Hindlimb muscle (tissue), 1 donor: ENCODE data around the gene PODNL1. TPM values are rescaled to one million over a fixed set of nuclear protein-coding genes. Genes with fewer than 3 reads are reported as not detected.
"Not testable (repeated sequence)": the region's sequence is repeated elsewhere in the genome, so short reads cannot be mapped to it uniquely, and the experiment has no call there.

Source experiments
- DNase-seq: peaks from one replicate; pipeline ENCODE4 v3.0.0-alpha.2; 2013
- polyA plus RNA-seq: library from polyadenylated mRNA; unstranded; fragments of 120-200 nt; gene quantifications from one replicate; pipeline ENCODE4 v1.2.1, GENCODE V29; 2013; ENCODE audit not compliant: insufficient read length

Gene PODNL1
- polyA plus RNA-seq, 1 donor = 0.57 TPM

DNA sequence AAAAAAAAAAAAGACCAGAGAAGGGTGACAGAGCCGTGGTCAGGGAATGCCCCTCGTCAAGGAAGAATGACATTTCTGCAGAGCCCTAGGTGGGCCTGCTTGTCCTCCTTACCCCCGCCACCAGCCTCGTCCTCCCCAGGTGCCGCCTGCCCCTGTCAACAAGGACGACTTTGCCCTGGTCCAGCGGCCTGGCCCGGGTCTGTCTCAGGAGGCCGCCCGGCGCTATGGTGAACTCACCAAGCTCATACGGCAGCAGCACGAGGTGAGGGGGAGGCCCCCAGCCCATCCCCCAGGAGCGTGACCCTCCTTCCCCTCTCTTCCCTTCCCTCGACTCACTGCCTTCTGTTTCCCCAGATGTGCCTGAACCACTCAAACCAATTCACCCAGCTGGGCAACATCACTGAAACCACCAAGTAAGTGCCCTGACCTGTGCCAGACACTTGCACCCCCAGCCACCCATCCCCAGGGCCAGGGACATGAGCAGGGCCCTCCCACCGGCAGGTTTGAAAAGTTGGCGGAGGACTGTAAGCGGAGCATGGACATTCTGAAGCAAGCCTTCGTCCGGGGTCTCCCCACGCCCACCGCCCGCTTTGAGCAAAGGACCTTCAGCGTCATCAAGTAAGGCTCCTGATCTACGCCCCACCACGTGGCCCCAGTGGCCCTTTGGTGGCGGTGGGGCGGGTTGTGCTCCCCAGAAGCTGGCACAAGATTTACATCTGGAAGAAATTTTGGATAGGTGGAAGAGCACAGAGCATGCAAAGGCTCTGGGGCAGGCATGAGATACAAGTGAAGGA, 14.8 kb downstream of the PODNL1 start:
- no peak for DNase-seq

GRCh38 chr19:13922118-13922517, 16.1 kb downstream of the PODNL1 start:
- DNase-seq = not testable (repeated sequence)

- no peak for DNase-seq
Measured at GRCh38 chr19:13920940-13921747, 17.1 kb downstream of the PODNL1 start.

DNA sequence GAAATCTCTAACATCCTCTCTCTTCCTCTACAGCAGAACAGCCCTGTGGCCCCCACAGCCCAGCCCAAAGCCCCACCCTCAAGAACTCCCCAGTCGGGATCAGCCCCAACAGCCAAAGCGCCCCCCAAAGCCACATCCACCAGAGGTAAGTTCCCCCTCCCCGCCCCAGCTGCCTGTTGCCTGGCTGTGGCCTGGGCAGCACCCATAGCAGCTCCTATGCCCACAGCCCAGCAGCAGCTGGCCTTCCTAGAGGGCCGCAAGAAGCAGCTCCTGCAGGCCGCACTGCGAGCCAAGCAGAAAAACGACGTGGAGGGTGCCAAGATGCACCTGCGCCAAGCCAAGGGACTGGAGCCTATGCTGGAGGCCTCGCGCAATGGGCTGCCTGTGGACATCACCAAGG, 17.7 kb downstream of the PODNL1 start:
- no peak for DNase-seq

- DNase-seq = no peak
Measured at GRCh38 chr19:13918726-13919411, 19.3 kb downstream of the PODNL1 start.

DNA sequence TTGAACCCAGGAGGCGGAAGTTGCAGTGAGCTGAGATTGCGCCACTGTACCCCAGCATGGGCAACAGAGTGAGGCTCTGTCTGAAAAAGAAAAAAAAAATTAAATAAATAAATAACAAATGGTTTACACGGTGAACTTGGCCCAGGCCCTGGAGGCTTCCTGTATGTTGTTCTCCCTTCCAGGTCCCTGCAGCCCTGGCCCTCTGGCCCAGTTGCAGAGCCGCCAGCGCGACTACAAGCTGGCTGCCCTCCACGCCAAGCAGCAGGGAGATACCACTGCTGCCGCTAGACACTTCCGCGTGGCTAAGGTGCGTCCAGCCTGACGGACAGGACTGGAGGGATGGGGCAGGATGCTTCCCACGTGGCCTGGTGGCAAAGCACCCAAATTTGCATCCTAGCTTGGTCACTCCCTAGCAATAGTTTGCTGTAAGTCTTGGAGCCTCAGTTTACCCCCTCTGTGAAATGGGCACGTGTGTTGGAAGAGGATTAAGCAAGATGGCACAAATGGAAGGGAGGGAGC, 20.3 kb downstream of the PODNL1 start:
- DNase-seq = no peak

GRCh38 chr19:13914777-13915176, 23.4 kb downstream of the PODNL1 start:
- DNase-seq = no peak

DNA sequence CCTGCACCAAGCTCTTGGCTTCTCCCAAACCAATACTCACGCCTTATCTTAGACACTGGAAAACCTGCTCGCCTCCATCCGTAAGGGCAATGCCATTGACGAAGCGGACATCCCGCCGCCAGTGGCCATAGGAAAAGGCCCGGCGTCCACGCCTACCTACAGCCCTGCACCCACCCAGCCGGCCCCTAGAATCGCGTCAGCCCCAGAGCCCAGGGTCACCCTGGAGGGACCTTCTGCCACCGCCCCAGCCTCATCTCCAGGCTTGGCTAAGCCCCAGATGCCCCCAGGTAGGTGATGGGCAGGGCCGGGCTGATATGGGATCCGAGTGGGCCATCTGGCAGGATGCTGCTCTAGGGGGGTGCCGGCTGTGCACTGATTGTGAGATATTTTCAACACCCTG, 24.9 kb downstream of the PODNL1 start:
- no peak for DNase-seq

DNA sequence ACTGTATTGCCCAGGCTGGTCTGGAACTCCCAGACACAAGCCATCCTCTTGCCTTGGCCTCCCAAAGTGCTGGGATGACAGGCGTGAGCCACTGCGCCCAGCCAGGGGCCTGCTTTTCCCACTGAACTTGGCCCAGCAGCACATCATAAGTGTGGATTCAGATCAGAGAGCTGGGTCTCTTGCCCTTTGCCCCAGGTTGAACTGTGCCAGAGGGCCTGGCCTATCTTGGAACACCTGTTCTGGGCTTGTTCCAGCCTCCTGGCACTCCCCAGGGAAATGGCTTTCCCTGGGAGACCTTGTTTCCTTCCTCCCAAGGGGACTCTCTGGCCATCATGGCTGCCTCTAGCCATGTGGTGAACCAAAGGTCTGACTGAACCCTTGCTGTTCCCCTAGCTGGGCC, 28.8 kb downstream of the PODNL1 start:
- no peak for DNase-seq

- no peak for DNase-seq
Measured at GRCh38 chr19:13908674-13909073, 29.5 kb downstream of the PODNL1 start.

DNA sequence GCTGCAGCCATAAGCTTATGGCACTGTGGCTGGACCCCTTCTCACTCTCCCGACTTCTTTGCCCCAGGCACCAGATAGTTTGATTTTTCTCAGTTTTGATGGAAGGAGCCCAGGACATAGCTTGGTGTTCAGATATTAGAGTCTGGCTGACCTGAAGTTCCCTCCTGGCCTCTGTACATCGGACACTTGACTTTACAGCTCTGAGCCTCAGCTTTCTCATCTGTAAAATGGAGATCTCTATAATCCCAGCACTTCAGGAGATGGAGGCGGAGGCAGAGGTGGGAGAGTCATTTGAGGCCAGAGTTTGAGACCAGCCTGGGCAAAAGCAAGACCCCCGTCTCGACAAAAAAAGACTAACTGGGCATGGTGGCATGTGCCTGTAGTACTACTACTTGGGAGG, 31.3 kb downstream of the PODNL1 start:
- no peak for DNase-seq

- DNase-seq = no peak
Measured at GRCh38 chr19:13906521-13906904, 31.7 kb downstream of the PODNL1 start.

- peak; percentile 91 for DNase-seq
Measured at GRCh38 chr19:13905634-13906520, 32.3 kb downstream of the PODNL1 start, which contains the start of the genes BRME1 and CC2D1A. TSS of gene BRME1 (minus strand) at chr19:13906117. CDS start at chr19:13904892, 1,225 bp downstream. TSS of gene CC2D1A (plus strand) at chr19:13906201. CDS start at chr19:13906442, 241 bp downstream.

DNA sequence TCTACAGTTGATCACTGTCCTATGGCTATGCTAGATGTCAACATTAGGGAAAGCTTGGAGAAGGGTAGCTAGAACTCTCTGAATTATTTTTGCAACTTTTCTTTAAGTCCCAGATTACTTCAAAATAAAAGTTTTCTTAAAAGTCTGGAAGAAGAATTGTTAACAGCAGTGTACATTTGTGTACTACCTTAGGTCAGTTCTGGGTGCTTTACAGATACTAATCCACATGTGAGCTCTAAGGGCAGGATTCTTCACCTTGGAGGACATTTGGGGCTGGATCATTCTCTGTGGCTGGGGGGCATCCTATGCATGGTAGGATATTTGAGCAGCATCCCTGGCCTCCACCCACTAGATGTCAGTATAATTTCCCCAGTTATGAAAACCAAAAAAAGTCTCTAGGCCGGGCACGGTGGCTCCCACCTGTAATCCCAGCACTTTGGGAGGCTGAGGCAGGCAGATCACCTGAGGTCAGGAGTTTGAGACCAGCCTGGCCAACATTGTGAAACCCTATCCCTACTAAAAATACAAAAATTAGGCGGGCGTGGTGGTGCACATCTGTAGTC, 35.1 kb downstream of the PODNL1 start:
- DNase-seq = no peak

DNA sequence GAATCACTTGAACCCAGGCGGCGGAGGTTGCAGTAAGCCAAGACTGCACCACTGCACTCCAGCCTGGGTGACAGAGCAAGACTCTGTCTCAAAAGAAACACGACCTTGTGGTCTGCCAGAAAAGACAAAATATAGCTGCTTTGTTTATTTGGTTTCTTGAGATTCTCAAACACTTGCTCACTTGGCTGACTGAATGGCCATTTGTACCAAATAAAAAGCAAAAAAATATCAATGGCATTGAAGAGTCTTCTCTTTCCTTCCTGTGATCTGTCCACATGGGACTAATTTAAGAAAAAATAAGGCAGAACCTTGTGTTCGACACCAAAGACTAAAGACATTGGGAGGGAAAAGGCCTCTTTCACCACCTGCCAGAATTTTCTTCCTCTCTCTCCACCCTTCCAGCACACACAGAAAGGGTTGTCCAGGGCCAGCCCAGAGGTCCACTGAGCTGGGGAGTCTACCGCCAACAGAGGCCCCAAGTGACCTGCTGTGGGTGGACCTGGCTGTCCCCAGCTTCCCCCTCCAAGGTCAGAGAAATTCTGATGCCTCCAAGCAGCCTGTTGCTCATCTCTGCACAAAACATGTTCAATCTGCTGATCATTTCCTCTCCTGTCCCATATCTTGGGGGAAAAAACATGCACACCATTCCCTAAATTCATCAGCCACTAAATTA, 38.2 kb downstream of the PODNL1 start:
- no peak for DNase-seq

DNA sequence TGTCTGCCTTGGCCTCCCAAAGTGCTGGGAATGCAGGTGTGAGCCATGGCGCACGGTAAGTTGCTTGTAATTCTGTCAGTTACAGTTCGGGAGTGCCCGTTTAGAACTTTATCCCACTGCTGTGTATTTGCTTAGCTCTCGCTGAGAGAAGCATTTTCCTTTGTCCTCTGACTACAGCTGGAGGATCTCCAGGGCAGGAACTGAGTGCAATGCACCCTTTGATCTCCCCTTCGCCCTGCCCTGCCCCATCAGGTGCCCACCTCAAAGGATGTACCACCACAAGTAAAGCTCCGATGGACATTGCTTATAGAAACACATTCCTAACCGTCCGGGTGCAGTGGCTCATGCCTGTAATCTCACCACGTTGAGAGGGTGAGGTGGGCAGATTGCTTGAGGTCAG, 38.8 kb downstream of the PODNL1 start:
- DNase-seq = no peak

DNA sequence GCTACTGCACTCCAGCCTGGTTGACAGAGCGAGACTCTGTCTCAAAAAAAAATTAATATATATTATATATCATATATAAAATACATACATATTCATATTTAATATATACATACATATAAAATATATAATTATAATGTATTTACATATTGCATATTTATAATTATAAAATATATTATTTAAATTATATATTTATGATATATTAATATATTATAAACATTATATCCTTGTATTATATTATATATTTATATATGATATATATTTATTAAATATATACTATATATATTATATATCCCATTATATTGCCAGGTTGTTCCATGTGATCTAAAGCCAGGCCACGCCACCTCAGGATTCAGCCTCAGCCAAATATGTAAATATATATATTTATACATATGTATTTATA, 42.0 kb downstream of the PODNL1 start:
- DNase-seq = no peak

DNA sequence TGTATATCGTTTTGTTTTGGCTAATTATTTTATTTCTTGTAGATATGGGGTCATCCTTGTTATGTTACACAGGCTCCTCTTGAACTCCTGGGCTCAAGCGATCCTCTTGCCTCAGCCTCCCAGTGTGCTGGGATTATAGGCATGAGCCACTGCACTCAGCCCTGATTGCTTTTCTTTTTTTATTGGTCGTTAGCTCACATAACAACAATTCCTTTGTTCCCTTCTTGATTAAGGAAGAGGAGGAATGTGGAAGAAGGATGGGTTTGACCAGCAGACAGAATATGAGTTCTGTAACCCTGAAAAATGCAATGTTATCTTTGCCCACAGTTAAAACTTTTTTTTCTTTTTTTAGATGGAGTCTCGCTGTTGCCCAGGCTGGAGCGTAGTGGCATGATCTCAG, 43.7 kb downstream of the PODNL1 start:
- no peak for DNase-seq

GRCh38 chr19:13892870-13893269, 45.3 kb downstream of the PODNL1 start:
- no peak for DNase-seq

DNA sequence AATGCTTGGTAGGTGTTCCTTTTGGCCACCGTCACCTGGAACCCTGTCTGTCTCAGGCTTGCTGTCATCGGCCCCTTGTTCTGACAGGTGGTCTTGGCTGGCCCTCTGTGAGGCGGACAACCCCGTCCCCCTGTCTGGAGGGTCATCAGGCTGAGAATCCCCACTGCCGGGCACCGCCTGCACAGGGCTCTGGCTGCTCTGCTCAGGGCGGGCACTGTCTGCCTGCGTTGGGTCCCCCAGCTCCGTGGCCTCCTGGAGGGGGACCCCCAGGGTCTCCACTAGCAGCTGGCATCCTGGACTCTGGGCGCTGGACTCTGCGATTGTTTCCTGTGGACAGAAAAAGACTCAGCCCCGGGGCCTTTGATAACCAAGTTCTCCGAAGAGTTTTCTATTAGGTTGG, 48.1 kb downstream of the PODNL1 start:
- DNase-seq = no peak

GRCh38 chr19:13888281-13888680, 49.9 kb downstream of the PODNL1 start:
- no peak for DNase-seq
